ENCODE measurements around the gene MDFIC2. TPM values are rescaled to one million over a fixed set of nuclear protein-coding genes. Genes with fewer than 3 reads are reported as not detected.
A peak's percentile ranks its signal among the peaks of the same experiment; 100 is the strongest.
"Not testable (repeated sequence)": the region's sequence is repeated elsewhere in the genome, so short reads cannot be mapped to it uniquely, and the experiment has no call there.

Gene MDFIC2
- total and polyA plus RNA-seq, 8 donors = not detected

GRCh38 chr3:70308760-70309159, 3.7 kb downstream of the MDFIC2 start:
- ATAC-seq (no peak), DNase-seq (peak in 1 of 4 donors; percentile 10)
- H3K36me3 ChIP-seq = no peaks in the 10 kb centered on the region
- H3K27ac ChIP-seq = no peak overlapping the region
- H3K4me3 ChIP-seq = no peak overlapping the region
- no peaks in the 10 kb centered on the region for H3K9me3 ChIP-seq
- intact Hi-C loops (cut with DNase I) = no loop called here
- no peak for TF ChIP-seq CTCF (IDR thresholded peaks at IDR 0.05)
- H3K27me3 ChIP-seq = no peaks in the 10 kb centered on the region
- H3K4me1 ChIP-seq = no peaks in the 10 kb centered on the region

- no peaks in the 10 kb centered on the region for H3K36me3 ChIP-seq
- no peak overlapping the region for H3K4me3 ChIP-seq
- intact Hi-C loops (cut with DNase I) = no loop called here
- DNase-seq (no peak), ATAC-seq (no peak)
- TF ChIP-seq CTCF (IDR thresholded peaks at IDR 0.05) = no peak
- no peaks in the 10 kb centered on the region for H3K9me3 ChIP-seq
- no peaks in the 10 kb centered on the region for H3K4me1 ChIP-seq
- no peaks in the 10 kb centered on the region for H3K27me3 ChIP-seq
- no peak overlapping the region for H3K27ac ChIP-seq
Observed at GRCh38 chr3:70306736-70307135, 5.7 kb downstream of the MDFIC2 start.

GRCh38 chr3:70298385-70298784, 14.1 kb downstream of the MDFIC2 start:
- H3K36me3 ChIP-seq = no peaks in the 10 kb centered on the region
- ATAC-seq (no peak), DNase-seq (no peak)
- H3K9me3 ChIP-seq = no peaks in the 10 kb centered on the region
- intact Hi-C loops (cut with DNase I) = no loop called here
- no peaks in the 10 kb centered on the region for H3K27me3 ChIP-seq
- no peak overlapping the region for H3K27ac ChIP-seq
- no peaks in the 10 kb centered on the region for H3K4me1 ChIP-seq
- H3K4me3 ChIP-seq = no peak overlapping the region
- TF ChIP-seq CTCF (IDR thresholded peaks at IDR 0.05) = no peak

GRCh38 chr3:70291097-70291482, 21.3 kb downstream of the MDFIC2 start:
- DNase-seq (no peak), ATAC-seq (no peak)
- H3K4me1 ChIP-seq = no peaks in the 10 kb centered on the region
- TF ChIP-seq CTCF (IDR thresholded peaks at IDR 0.05) = no peak
- H3K36me3 ChIP-seq = no peaks in the 10 kb centered on the region
- H3K9me3 ChIP-seq = no peaks in the 10 kb centered on the region
- H3K4me3 ChIP-seq = no peak overlapping the region
- intact Hi-C loops (cut with DNase I) = no loop called here
- no peaks in the 10 kb centered on the region for H3K27me3 ChIP-seq
- H3K27ac ChIP-seq = no peak overlapping the region

GRCh38 chr3:70290431-70291096, 21.9 kb downstream of the MDFIC2 start:
- H3K4me3 ChIP-seq; H3K27me3 ChIP-seq; H3K9me3 ChIP-seq; H3K4me1 ChIP-seq; ATAC-seq; intact Hi-C loops (cut with DNase I); H3K27ac ChIP-seq; H3K36me3 ChIP-seq: not testable (repeated sequence)
- peak in 1 of 4 donors; percentile 20 for DNase-seq

- intact Hi-C loops (cut with DNase I) = no loop called here
- Histone ChIP-seq H3K4me1 (no peaks in the 10 kb centered on the region), H3K4me3 (no peak overlapping the region), H3K27me3 (no peaks in the 10 kb centered on the region), H3K9me3 (peaks cover 0 to 2% of the 10 kb centered on the region in 2 donors), H3K27ac (no peak overlapping the region), H3K36me3 (no peaks in the 10 kb centered on the region)
- no peak for DNase-seq
- no peak for TF ChIP-seq CTCF (IDR thresholded peaks at IDR 0.05)
- ATAC-seq = peak; percentile 25
Observed at GRCh38 chr3:70281663-70282062, 30.8 kb downstream of the MDFIC2 start.
